SKM-1 (cell line): ENCODE results near the gene DICER1.

Experiments
- DNase-seq: peaks from one replicate; lab custom pipeline; 2025; ENCODE audit not compliant: unreplicated experiment; lab: John Stamatoyannopoulos, UW

Gene DICER1

GRCh38 chr14:95062946-95063345 lies 94.4 kb downstream of the DICER1 start:
- DNase-seq: peak; percentile 20

- no peak for DNase-seq
These were observed 95.1 kb downstream of the DICER1 start for GRCh38 chr14:95062220-95062619.

- DNase-seq: no peak
These were observed 95.8 kb downstream of the DICER1 start for GRCh38 chr14:95061317-95062093.

GRCh38 chr14:95059126-95059525 lies 98.2 kb downstream of the DICER1 start:
- DNase-seq: no peak

- DNase-seq: no peak
These were observed 98.8 kb downstream of the DICER1 start for GRCh38 chr14:95058491-95058890.

- DNase-seq: no peak
These were observed 99.5 kb downstream of the DICER1 start for GRCh38 chr14:95057851-95058250.

- no peak for DNase-seq
These were observed 100.2 kb downstream of the DICER1 start for GRCh38 chr14:95057147-95057546.

GRCh38 chr14:95056476-95056875 lies 100.9 kb downstream of the DICER1 start:
- no peak for DNase-seq

GRCh38 chr14:95055318-95055717 lies 102.0 kb downstream of the DICER1 start:
- no peak for DNase-seq

- DNase-seq: no peak
These were observed 102.7 kb downstream of the DICER1 start for GRCh38 chr14:95054346-95055280.

GRCh38 chr14:95052016-95052585 lies 105.2 kb downstream of the DICER1 start:
- no peak for DNase-seq

GRCh38 chr14:95049952-95050351 lies 107.4 kb downstream of the DICER1 start:
- DNase-seq: no peak

- DNase-seq: no peak
These were observed 108.5 kb downstream of the DICER1 start for GRCh38 chr14:95048771-95049312.

GRCh38 chr14:95047754-95048153 lies 109.6 kb downstream of the DICER1 start:
- DNase-seq: no peak

- no peak for DNase-seq
These were observed 110.3 kb downstream of the DICER1 start for GRCh38 chr14:95046711-95047681.

GRCh38 chr14:95045836-95046430 lies 111.4 kb downstream of the DICER1 start:
- no peak for DNase-seq

- no peak for DNase-seq
These were observed 112.1 kb downstream of the DICER1 start for GRCh38 chr14:95045106-95045701.

- no peak for DNase-seq
These were observed 112.7 kb downstream of the DICER1 start for GRCh38 chr14:95044463-95045105.
